ENCODE measurements around the gene AOC1. TPM values are rescaled to one million over a fixed set of nuclear protein-coding genes. Genes with fewer than 3 reads are reported as not detected.

Gene AOC1
- total RNA-seq, 1 donor from 2014 or later, result not detected

- Mint-ChIP-seq H3K9me3 (no peaks in the 10 kb centered on the region), H3K27ac (ENCODE audit: unreplicated experiment) (no peak overlapping the region), H3K4me1 (no peaks in the 10 kb centered on the region), H3K27me3 (ENCODE audit: low read depth) (no peaks in the 10 kb centered on the region), H3K4me3 (no peak overlapping the region), H3K36me3 (ENCODE audit: low read depth) (no peaks in the 10 kb centered on the region)
- DNase-seq (ENCODE audit: low read depth, low spot score), result no peak
- TF ChIP-seq CTCF (conservative IDR thresholded peaks at IDR 0.05), result no peak
Measured at GRCh38 chr7:150860978-150861295, 8.6 kb downstream of the AOC1 start.

- TF ChIP-seq CTCF (conservative IDR thresholded peaks at IDR 0.05), result no peak
- Mint-ChIP-seq H3K27ac (ENCODE audit: unreplicated experiment) (peak overlapping the region; percentile 1), H3K27me3 (ENCODE audit: low read depth) (no peaks in the 10 kb centered on the region), H3K4me3 (no peak overlapping the region), H3K9me3 (no peaks in the 10 kb centered on the region), H3K36me3 (ENCODE audit: low read depth) (no peaks in the 10 kb centered on the region), H3K4me1 (no peaks in the 10 kb centered on the region)
- DNase-seq (ENCODE audit: low read depth, low spot score), result no peak
Measured at GRCh38 chr7:150862356-150862755, 10.0 kb downstream of the AOC1 start.

- H3K36me3 Mint-ChIP-seq (ENCODE audit: low read depth), result no peaks in the 10 kb centered on the region
- no peak for TF ChIP-seq CTCF (conservative IDR thresholded peaks at IDR 0.05)
- H3K4me1 Mint-ChIP-seq, result no peaks in the 10 kb centered on the region
- DNase-seq (ENCODE audit: low read depth, low spot score), result no peak
- H3K27ac Mint-ChIP-seq (ENCODE audit: unreplicated experiment), result peak overlapping the region; percentile 78
- H3K9me3 Mint-ChIP-seq, result no peaks in the 10 kb centered on the region
- no peak overlapping the region for H3K4me3 Mint-ChIP-seq
- no peaks in the 10 kb centered on the region for H3K27me3 Mint-ChIP-seq (ENCODE audit: low read depth)
Measured at GRCh38 chr7:150863946-150864345, 11.6 kb downstream of the AOC1 start.

- no peak overlapping the region for H3K27ac Mint-ChIP-seq (ENCODE audit: unreplicated experiment)
- DNase-seq (ENCODE audit: low read depth, low spot score), result no peak
- no peaks in the 10 kb centered on the region for H3K4me1 Mint-ChIP-seq
- H3K4me3 Mint-ChIP-seq, result no peak overlapping the region
- no peak for TF ChIP-seq CTCF (conservative IDR thresholded peaks at IDR 0.05)
- peaks cover 3% of the 10 kb centered on the region for H3K9me3 Mint-ChIP-seq
- peaks cover 3% of the 10 kb centered on the region for H3K36me3 Mint-ChIP-seq (ENCODE audit: low read depth)
- H3K27me3 Mint-ChIP-seq (ENCODE audit: low read depth), result no peaks in the 10 kb centered on the region
Measured at GRCh38 chr7:150866932-150867564, 14.7 kb downstream of the AOC1 start.

- DNase-seq (ENCODE audit: low read depth, low spot score), result no peak
- Mint-ChIP-seq H3K36me3 (ENCODE audit: low read depth) (peaks cover 3% of the 10 kb centered on the region), H3K27ac (ENCODE audit: unreplicated experiment) (no peak overlapping the region), H3K4me1 (no peaks in the 10 kb centered on the region), H3K9me3 (peaks cover 4% of the 10 kb centered on the region), H3K27me3 (ENCODE audit: low read depth) (no peaks in the 10 kb centered on the region), H3K4me3 (no peak overlapping the region)
- TF ChIP-seq CTCF (conservative IDR thresholded peaks at IDR 0.05), result no peak
Measured at GRCh38 chr7:150867605-150868004, 15.3 kb downstream of the AOC1 start.

Measured in neural crest cell (in vitro differentiated cells).